OCI-LY1 (cell line): ENCODE measurements around the gene TRDMT1.

Source experiments
- H2AFZ ChIP-seq: fragments of 200-600 bp; sonication (generic), shearing (Covaris generic); 2 replicates; pipeline ENCODE4 v1.6.0; 2014; ENCODE audit warnings: antibody characterized with exemption, mild to moderate bottlenecking, low read length
- H3F3A ChIP-seq: fragments of 200-600 bp; sonication (generic), shearing (Covaris generic); 2 replicates; pipeline ENCODE4 v1.6.0; 2014; ENCODE audit warnings: mild to moderate bottlenecking, antibody characterized with exemption, low read length, moderate library complexity; ENCODE audit not compliant: insufficient read depth
- H3K27ac ChIP-seq: fragments of 200-600 bp; sonication (generic); 2 replicates; pipeline ENCODE4 v1.5.1; 2014; ENCODE audit warnings: low read length, mixed run types, mild to moderate bottlenecking, low read depth; ENCODE audit not compliant: poor library complexity, severe bottlenecking
- H3K27me3 ChIP-seq: fragments of 200-600 bp; sonication (generic); 2 replicates; pipeline ENCODE4 v1.6.0; 2014; ENCODE audit warnings: antibody characterized with exemption, mild to moderate bottlenecking, low read length, moderate library complexity; ENCODE audit not compliant: insufficient read depth
- H3K36me3 ChIP-seq: fragments of 200-600 bp; sonication (generic); 2 replicates; pipeline ENCODE4 v1.6.1; 2014; ENCODE audit warnings: mild to moderate bottlenecking, antibody characterized with exemption, low read length, moderate library complexity, mixed read lengths; ENCODE audit not compliant: insufficient read depth
- H3K4me1 ChIP-seq: fragments of 200-600 bp; sonication (generic); 2 replicates; pipeline ENCODE4 v1.5.1; 2014; ENCODE audit warnings: mild to moderate bottlenecking, low read length, moderate library complexity; ENCODE audit not compliant: insufficient read depth, severe bottlenecking
- H3K4me2 ChIP-seq: fragments of 200-600 bp; sonication (generic), shearing (Covaris generic); 2 replicates; pipeline ENCODE4 v1.6.1; 2014; ENCODE audit warnings: low read length
- H3K4me3 ChIP-seq: fragments of 200-600 bp; sonication (generic); 2 replicates; pipeline ENCODE4 v1.5.1; 2014; ENCODE audit warnings: low read length, low read depth, mild to moderate bottlenecking, mixed read lengths; ENCODE audit not compliant: poor library complexity, severe bottlenecking
- H3K79me2 ChIP-seq: fragments of 200-600 bp; shearing (Covaris generic); 2 replicates; pipeline ENCODE4 v1.6.1; 2016; ENCODE audit warnings: mixed run types, low read length, mixed read lengths; ENCODE audit not compliant: insufficient read depth
- H3K9ac ChIP-seq: fragments of 200-600 bp; sonication (generic), shearing (Covaris generic); 2 replicates; pipeline ENCODE4 v1.6.1; 2014; ENCODE audit warnings: mild to moderate bottlenecking, low read length, mixed read lengths
- H3K9me2 ChIP-seq: fragments of 200-600 bp; sonication (generic), shearing (Covaris generic); 2 replicates; pipeline ENCODE4 v1.6.1; 2014; ENCODE audit warnings: low read depth, mild to moderate bottlenecking, low read length, mixed read lengths
- H3K9me3 ChIP-seq: fragments of 200-600 bp; shearing (Covaris generic); 2 replicates; pipeline ENCODE4 v1.6.1; 2014; ENCODE audit warnings: low read length, mixed read lengths
- H4K20me1 ChIP-seq: fragments of 200-600 bp; sonication (generic), shearing (Covaris generic); 2 replicates; pipeline ENCODE4 v1.6.0; 2016; ENCODE audit warnings: mild to moderate bottlenecking, low read length; ENCODE audit not compliant: insufficient read depth
- EZH2 ChIP-seq: fragments of 200-600 bp; sonication (generic), shearing (Covaris generic); IDR thresholded peaks from 2 replicates; pipeline ENCODE4 v1.8.0; 2017; ENCODE audit warnings: borderline replicate concordance, mixed run types, mild to moderate bottlenecking, antibody characterized with exemption, low read length, moderate library complexity, mixed read lengths
- TF ChIP-seq, protein P1 (sequence below): fragments of 200-600 bp; sonication (generic), shearing (Covaris generic); IDR thresholded peaks from 2 replicates; pipeline ENCODE4 v1.5.1; 2017; ENCODE audit warnings: mild to moderate bottlenecking, antibody characterized with exemption, low read length, moderate library complexity, mixed read lengths

TRDMT1 gene

DNA sequence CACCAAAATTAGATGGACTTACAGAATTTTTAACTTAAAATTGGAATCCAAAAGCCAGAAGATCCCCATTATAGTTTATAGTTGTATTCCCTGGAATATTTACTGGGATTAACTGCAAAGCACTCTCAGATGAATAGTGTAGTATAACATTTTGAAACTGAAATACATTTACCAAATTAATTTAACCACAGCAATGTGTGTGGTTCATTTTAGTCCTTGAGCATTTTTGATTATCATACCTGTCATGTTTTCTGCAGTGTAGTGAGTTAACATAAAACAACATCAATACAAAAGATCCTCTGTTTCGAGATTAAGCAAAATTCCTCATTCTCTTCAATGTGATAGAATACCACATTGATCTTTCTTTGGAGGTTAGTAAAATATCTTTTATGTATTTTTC lies 30.3 kb upstream of the TRDMT1 start:
- Histone ChIP-seq H3K79me2 (no peaks in the 10 kb centered on the region), H3K4me3 (no peak overlapping the region), H3K9ac (no peak overlapping the region), H3K9me2 (no peaks in the 10 kb centered on the region), H2AFZ (no peak overlapping the region), H3K36me3 (no peaks in the 10 kb centered on the region), H3K27ac (no peak overlapping the region), H3K4me2 (no peak overlapping the region), H3K9me3 (no peaks in the 10 kb centered on the region), H4K20me1 (no peaks in the 10 kb centered on the region), H3K4me1 (peaks cover 34% of the 10 kb centered on the region), H3K27me3 (peaks cover 7% of the 10 kb centered on the region; the same call in 1 of the 2 replicates), H3F3A (no peaks in the 10 kb centered on the region)
- TF ChIP-seq, protein P1, sequence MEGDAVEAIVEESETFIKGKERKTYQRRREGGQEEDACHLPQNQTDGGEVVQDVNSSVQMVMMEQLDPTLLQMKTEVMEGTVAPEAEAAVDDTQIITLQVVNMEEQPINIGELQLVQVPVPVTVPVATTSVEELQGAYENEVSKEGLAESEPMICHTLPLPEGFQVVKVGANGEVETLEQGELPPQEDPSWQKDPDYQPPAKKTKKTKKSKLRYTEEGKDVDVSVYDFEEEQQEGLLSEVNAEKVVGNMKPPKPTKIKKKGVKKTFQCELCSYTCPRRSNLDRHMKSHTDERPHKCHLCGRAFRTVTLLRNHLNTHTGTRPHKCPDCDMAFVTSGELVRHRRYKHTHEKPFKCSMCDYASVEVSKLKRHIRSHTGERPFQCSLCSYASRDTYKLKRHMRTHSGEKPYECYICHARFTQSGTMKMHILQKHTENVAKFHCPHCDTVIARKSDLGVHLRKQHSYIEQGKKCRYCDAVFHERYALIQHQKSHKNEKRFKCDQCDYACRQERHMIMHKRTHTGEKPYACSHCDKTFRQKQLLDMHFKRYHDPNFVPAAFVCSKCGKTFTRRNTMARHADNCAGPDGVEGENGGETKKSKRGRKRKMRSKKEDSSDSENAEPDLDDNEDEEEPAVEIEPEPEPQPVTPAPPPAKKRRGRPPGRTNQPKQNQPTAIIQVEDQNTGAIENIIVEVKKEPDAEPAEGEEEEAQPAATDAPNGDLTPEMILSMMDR = no peak
- TF ChIP-seq EZH2 = no peak

DNA sequence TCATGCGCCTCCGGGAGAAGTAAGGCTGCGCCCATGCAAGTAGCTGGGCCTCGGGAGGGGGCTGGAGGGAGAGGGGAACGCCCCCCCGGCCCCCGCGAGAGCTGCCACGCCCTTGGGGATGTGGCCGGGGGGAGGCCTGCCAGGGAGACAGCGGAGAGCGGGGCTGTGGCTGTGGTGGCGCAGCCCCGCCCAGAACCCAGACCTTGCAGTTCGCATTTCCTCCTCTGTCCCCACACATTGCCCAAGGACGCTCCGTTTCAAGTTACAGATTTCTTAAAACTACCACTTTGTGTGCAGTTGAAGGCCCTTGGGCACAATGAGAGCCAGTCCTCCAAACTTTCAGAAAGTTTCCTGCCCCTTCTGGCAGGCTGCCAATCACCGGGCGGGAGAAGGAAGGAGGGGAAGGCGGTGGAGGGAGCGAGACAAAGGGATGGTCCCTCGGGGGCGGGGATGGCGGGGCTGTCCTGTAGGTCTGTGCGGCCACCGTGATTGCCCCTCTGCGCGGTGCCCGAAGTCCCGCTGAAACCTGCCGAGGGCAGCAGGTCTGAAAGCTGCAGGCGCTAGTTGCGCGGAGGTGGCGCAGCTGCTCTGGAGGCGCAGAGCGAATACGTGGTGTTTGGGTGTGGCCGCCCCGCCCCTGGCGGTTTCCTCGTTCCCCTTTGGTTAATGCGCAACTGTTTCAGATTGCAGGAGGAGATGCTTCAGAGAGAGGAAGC lies 28.7 kb upstream of the TRDMT1 start:
- Histone ChIP-seq H3K9ac (peak overlapping the region; percentile 59; the same call in 1 of the 2 replicates), H3K36me3 (no peaks in the 10 kb centered on the region), H3K9me2 (no peaks in the 10 kb centered on the region), H3K27me3 (peaks cover 7% of the 10 kb centered on the region; the same call in 1 of the 2 replicates), H3K4me1 (peaks cover 34% of the 10 kb centered on the region), H4K20me1 (no peaks in the 10 kb centered on the region), H3K9me3 (no peaks in the 10 kb centered on the region), H3K4me2 (peak overlapping the region; percentile 79), H3K4me3 (peak overlapping the region; percentile 64), H3K27ac (no peak overlapping the region), H3K79me2 (no peaks in the 10 kb centered on the region), H2AFZ (peak overlapping the region; percentile 28; the same call in 1 of the 2 replicates), H3F3A (no peaks in the 10 kb centered on the region)
- TF ChIP-seq, protein P1 = no peak
- TF ChIP-seq EZH2 = no peak

DNA sequence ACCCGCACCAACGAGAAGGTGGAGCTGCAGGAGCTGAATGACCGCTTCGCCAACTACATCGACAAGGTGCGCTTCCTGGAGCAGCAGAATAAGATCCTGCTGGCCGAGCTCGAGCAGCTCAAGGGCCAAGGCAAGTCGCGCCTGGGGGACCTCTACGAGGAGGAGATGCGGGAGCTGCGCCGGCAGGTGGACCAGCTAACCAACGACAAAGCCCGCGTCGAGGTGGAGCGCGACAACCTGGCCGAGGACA lies 28.2 kb upstream of the TRDMT1 start:
- TF ChIP-seq EZH2 = no peak
- TF ChIP-seq, protein P1 = no peak
- H4K20me1 ChIP-seq = no peaks in the 10 kb centered on the region
- H2AFZ ChIP-seq = no peak overlapping the region

More for the DNA sequence above, 28.2 kb upstream of the TRDMT1 start:
- no peaks in the 10 kb centered on the region for H3K9me3 ChIP-seq
- H3K27ac ChIP-seq = no peak overlapping the region
- no peaks in the 10 kb centered on the region for H3K79me2 ChIP-seq
- H3K36me3 ChIP-seq = no peaks in the 10 kb centered on the region
- H3F3A ChIP-seq = no peaks in the 10 kb centered on the region
- H3K4me1 ChIP-seq = peaks cover 34% of the 10 kb centered on the region
- H3K9ac ChIP-seq = peak overlapping the region; percentile 59; the same call in 1 of the 2 replicates
- H3K4me2 ChIP-seq = peak overlapping the region; percentile 79
- no peaks in the 10 kb centered on the region for H3K9me2 ChIP-seq
- peaks cover 7% of the 10 kb centered on the region; the same call in 1 of the 2 replicates for H3K27me3 ChIP-seq
- H3K4me3 ChIP-seq = peak overlapping the region; percentile 64
